Activated naive CD4-positive, alpha-beta T cell treated with anti-CD3 and anti-CD28 coated beads for 36 hours (primary cell): Measurements from ENCODE around the gene CRISPLD2. TPM values are rescaled to one million over a fixed set of nuclear protein-coding genes. Genes with fewer than 3 reads are reported as not detected.
"Not testable (repeated sequence)": the region's sequence is repeated elsewhere in the genome, so short reads cannot be mapped to it uniquely, and the experiment has no call there.

Source experiments
- CTCF ChIA-PET: fragments of 350-600 bp; sonication (Branson Sonifier 250); formaldehyde crosslinking; loops from one replicate; lab custom pipeline; 2021; ENCODE audit warnings: antibody characterized with exemption; lab: Charles Lee
- DNase-seq: peaks from one replicate; pipeline ENCODE4 v3.0.0-alpha.2; 2020
- H3K27ac Mint-ChIP-seq: one replicate; pipeline ENCODE4 v1.8.0; 2021; ENCODE audit warnings: mild to moderate bottlenecking, mixed read lengths
- H3K27me3 Mint-ChIP-seq: one replicate; pipeline ENCODE4 v1.8.0; 2021; ENCODE audit warnings: low read depth, mixed read lengths
- H3K36me3 Mint-ChIP-seq: one replicate; pipeline ENCODE4 v1.8.0; 2021; ENCODE audit warnings: low read depth, mixed read lengths
- H3K4me1 Mint-ChIP-seq: one replicate; pipeline ENCODE4 v1.8.0; 2021; ENCODE audit warnings: low read depth, mixed read lengths
- H3K4me3 Mint-ChIP-seq: one replicate; pipeline ENCODE4 v1.8.0; 2021; ENCODE audit warnings: mild to moderate bottlenecking, moderate library complexity, mixed read lengths
- H3K9me3 Mint-ChIP-seq: one replicate; pipeline ENCODE4 v1.8.0; 2021; ENCODE audit warnings: mixed read lengths
- intact Hi-C: fragments of 100-400 bp; cut with micrococcal nuclease; formaldehyde crosslinking; loops from one replicate; pipeline ENCODE4 v1.15.1; 2023
- total RNA-seq, 2 experiments: library from RNA; stranded (reverse); gene quantifications; one replicate each; pipeline ENCODE4 v1.2.3, GENCODE V29; 2021

Gene CRISPLD2
- total RNA-seq, 2 experiments from 2014 or later, result 0.14 TPM; not detected in 1

DNA sequence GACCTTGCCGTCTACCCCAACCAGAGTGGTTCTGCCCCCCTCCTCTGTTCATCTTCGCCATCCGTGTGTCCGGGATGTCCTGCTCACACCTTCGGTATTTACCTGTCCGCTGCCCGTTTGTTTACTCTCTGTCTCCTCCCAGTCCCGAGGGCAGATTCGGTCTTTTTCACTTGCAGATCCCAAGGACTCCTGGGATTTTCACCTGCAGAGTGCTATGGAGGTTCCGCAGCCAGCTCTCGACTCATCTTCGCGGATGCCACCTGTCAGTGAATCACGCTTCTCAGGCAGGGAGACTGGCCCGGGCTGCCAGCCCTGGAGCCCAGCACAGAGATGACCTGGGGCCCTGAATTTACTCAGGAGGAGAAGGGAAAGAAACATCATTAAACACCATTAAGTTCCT, 8.1 kb downstream of the CRISPLD2 start:
- H3K4me3 Mint-ChIP-seq, result no peak overlapping the region
- no peaks in the 10 kb centered on the region for H3K27me3 Mint-ChIP-seq
- DNase-seq, result no peak
- CTCF ChIA-PET, result interaction anchor here (0.6 kb wide), 1 partner anchor 1171 kb away, joined by 3 read pairs; no protein-coding TSS in a partner anchor
- H3K27ac Mint-ChIP-seq, result no peak overlapping the region
- intact Hi-C loops, result no loop called here
- no peaks in the 10 kb centered on the region for H3K36me3 Mint-ChIP-seq
- no peaks in the 10 kb centered on the region for H3K9me3 Mint-ChIP-seq
- no peaks in the 10 kb centered on the region for H3K4me1 Mint-ChIP-seq

DNA sequence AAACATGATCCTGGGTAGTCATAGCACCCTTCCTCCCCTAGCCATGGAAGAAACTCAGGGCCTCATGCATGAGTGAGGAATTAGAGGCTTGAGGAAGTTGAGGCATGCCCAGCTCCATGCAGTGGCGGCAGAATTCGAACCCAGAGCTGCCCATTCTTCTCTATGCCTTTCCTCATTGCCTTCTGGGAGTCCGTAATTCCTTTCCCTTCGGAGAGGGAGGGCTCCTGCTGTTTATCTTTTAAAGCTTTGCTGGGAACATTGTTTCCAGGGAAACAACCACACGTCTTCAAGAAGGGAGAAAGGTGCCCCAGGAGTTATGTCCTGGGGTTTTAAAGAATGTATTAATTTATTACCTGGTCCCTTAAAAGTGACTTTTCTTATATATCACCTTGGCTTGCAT, 8.5 kb downstream of the CRISPLD2 start:
- Mint-ChIP-seq H3K4me1 (no peaks in the 10 kb centered on the region), H3K27me3 (no peaks in the 10 kb centered on the region), H3K27ac (no peak overlapping the region), H3K36me3 (no peaks in the 10 kb centered on the region), H3K4me3 (no peak overlapping the region), H3K9me3 (no peaks in the 10 kb centered on the region)
- CTCF ChIA-PET, result interaction anchor here (0.6 to 0.7 kb wide), 2 partner anchors 332 to 1171 kb away, joined by 3 read pairs; no protein-coding TSS in a partner anchor
- no peak for DNase-seq
- intact Hi-C loops, result no loop called here

DNA sequence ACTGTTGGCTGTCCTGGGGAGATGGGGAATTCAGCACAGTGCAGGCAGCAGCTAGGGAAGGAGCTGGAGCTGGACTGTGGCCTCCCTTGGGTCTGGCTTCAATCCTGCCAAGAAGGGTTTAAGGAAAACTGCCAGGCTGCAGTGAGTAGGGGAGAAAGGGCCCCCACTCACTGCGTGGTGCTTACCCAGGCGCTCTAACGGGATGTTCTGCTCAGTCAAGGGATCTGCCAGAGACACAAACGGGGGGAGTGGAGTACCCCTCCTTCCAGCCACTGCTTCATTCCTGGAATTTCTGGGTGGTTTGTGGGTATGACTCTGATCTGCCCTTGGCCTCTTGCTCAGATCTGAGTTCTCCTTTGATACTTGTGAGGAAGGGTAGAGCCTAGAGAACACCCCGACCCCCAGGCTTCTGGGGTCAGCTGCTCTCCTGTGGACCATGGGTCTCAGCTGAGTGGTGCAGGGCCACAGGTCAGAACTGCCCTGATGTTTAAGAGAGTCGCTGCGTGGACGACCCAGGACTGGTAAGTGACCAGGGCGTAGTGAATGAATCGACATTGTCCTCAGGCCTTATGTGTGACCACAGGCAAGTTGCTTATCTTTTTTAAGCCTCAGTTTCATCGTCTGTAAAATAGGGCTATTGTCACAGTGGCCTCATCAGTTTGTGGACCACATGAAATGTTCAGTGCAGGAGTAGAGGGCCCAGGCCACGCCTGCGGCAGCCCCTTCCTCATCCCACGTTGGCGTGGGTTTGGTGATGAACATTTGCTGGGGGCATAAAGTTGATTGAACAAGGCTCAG, 9.6 kb downstream of the CRISPLD2 start:
- no peak for DNase-seq
- H3K36me3 Mint-ChIP-seq, result no peaks in the 10 kb centered on the region
- H3K27ac Mint-ChIP-seq, result no peak overlapping the region
- intact Hi-C loops, result no loop called here
- no peaks in the 10 kb centered on the region for H3K9me3 Mint-ChIP-seq
- CTCF ChIA-PET, result interaction anchor here (0.6 to 0.7 kb wide), 2 partner anchors 129 to 331 kb away, joined by 3 to 4 read pairs; no protein-coding TSS in a partner anchor
- H3K4me1 Mint-ChIP-seq, result no peaks in the 10 kb centered on the region
- no peaks in the 10 kb centered on the region for H3K27me3 Mint-ChIP-seq
- no peak overlapping the region for H3K4me3 Mint-ChIP-seq

DNA sequence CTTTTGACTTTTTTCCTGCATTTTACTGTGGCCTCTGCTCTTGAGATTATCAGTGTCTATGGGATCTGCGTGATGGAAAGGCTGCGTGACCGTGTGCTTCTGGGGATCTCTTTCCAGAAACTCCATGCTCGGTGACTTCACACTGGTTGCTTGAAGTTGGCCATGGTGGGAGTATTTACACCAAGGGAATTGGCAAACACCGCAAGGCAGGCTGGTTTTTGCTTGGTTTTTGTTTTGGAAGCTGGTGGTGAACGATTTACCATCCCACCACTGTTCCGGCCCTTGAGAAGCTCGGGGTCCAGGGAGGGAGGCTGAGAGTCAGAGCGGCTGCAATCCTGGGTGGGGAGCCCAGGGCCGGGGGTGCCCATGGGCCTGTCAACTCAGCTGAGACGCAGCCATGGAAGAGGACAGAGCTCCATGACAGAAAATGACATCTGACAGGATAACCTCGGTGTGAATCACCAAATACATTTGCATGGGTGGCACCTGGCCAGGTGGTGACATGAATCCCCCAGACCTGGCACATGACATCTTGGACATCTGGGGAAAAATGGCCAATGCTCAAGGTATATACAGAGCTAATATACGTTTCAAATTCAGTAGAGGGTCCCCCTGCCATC, 11.1 kb downstream of the CRISPLD2 start:
- CTCF ChIA-PET, result no interaction called here
- Mint-ChIP-seq H3K9me3 (no peaks in the 10 kb centered on the region), H3K27me3 (no peaks in the 10 kb centered on the region), H3K4me1 (no peaks in the 10 kb centered on the region), H3K36me3 (no peaks in the 10 kb centered on the region), H3K27ac (no peak overlapping the region), H3K4me3 (no peak overlapping the region)
- DNase-seq, result no peak
- intact Hi-C loops, result no loop called here

DNA sequence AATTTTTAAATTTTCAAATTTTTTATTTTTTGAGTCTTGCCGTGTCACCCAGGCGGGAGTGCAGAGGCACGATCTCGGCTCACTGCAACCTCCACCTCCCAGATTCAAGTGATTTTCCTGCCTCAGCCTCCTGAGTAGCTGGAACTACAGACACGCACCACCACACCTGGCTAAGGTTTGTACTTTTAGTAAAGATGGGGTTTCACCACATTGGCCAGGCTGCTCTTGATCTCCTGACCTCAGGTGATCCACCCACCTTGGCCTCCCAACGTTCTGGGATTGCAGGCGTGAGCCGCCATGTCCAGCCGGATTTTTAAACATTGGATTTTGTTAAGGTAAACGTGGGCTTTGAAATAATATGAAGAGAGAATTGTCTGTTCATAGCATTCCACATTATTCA, 11.9 kb downstream of the CRISPLD2 start:
- H3K36me3 Mint-ChIP-seq, H3K9me3 Mint-ChIP-seq, DNase-seq, H3K4me1 Mint-ChIP-seq, H3K27me3 Mint-ChIP-seq, H3K27ac Mint-ChIP-seq, intact Hi-C loops, H3K4me3 Mint-ChIP-seq: not testable (repeated sequence)
- CTCF ChIA-PET, result interaction anchor here (0.6 kb wide), 1 partner anchor 94 kb away, joined by 3 read pairs; no protein-coding TSS in a partner anchor

DNA sequence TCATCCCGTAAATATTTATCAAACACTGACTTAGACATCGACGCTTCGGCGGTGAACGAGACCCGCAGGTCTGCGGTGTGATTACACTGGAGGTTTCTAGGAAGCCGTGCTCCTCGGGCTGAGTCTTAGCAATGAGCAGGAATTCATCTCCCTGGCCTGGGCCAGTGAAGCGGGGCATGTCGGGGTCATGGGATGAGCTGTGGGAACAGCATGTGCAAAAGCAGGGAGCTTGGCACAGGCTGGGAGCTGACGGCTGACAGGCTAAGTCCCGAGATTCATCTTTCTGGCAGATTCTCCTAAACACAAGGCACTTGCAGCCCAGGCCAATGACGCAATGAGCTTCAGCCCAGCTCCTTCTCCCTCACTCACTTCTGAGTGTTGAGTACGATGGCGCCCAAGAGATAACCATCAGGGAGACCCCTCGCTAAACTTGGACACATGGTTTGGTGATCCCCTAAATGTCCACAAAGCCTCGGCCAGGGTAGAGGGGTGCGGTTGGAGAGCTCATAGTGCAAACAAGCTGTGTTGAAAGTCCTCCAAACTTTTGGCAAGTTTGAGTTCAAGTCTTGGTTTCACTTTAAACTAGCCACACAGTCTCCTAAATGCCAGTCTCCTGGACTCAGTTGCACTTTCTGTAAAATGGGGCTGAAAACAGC, 12.8 kb downstream of the CRISPLD2 start:
- no peaks in the 10 kb centered on the region for H3K9me3 Mint-ChIP-seq
- H3K27me3 Mint-ChIP-seq, result no peaks in the 10 kb centered on the region
- no peak for DNase-seq
- H3K4me3 Mint-ChIP-seq, result no peak overlapping the region
- intact Hi-C loops, result no loop called here
- CTCF ChIA-PET, result interaction anchor here (0.7 kb wide), 1 partner anchor 92 kb away, joined by 3 read pairs; no protein-coding TSS in a partner anchor
- no peaks in the 10 kb centered on the region for H3K36me3 Mint-ChIP-seq
- no peaks in the 10 kb centered on the region for H3K4me1 Mint-ChIP-seq
- H3K27ac Mint-ChIP-seq, result no peak overlapping the region

DNA sequence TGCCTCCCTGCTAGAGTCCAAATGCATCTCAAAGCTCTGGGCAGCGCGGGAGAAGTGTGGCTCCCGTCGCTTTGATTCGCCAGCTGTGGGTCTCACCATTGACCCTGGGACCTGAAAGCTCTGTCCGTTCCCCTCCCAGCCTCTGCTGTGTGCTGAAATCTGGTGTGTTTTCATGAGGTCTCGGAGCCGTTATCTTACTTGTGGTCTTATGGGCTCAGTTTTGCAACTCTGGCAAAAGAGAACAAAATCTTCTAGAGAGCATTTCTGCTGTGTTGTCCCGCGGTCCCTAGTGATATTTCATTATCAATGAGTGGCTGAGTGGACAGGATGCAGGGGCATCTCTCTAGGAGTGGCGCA, 13.3 kb downstream of the CRISPLD2 start:
- no peaks in the 10 kb centered on the region for H3K9me3 Mint-ChIP-seq
- H3K36me3 Mint-ChIP-seq, result no peaks in the 10 kb centered on the region
- no peaks in the 10 kb centered on the region for H3K4me1 Mint-ChIP-seq
- no peaks in the 10 kb centered on the region for H3K27me3 Mint-ChIP-seq
- DNase-seq, result no peak
- intact Hi-C loops, result no loop called here
- H3K4me3 Mint-ChIP-seq, result no peak overlapping the region
- H3K27ac Mint-ChIP-seq, result no peak overlapping the region
- CTCF ChIA-PET, result no interaction called here

DNA sequence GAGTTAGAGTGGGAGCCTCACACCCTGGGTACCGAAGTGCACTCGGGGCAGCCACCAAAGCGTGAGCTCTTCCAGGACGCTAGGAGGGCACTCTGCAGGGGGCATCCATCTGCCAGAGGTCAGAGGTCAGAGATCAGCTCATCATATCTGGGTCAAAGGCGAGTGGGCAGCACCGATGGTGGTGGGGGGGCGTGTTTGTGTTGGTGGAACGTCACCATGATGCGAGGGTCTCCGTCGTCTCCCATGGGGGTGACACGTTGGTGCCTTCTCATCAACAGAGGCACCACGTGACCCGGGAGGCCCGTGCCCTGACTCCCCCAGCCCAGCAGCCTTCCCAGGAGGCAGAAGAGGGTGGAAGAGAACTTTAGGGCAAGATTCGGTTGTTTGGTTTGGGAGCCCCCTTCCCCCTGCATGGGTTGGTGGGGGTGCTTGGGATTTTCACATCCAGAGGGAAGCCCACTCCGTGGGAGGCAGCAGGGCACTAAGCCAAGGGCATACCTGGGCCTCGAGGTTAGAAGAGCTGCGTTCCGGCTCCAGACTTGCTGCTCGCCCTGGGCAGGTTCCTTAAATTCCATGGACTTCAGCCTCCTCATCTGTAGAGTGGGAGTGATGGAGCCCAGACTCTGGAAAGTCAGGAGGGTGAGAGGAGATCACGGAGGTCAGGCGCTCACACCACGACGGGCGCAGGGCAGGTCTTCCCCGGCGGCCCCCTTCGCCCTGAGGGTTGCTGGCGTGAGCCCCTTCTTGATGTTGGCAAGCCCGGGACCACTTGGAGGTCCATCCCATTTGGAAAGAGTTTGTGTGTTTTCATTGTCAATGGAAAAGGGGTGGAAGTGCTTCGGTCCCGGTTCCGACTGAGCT, 14.0 kb downstream of the CRISPLD2 start:
- intact Hi-C loops, result no loop called here
- no peak overlapping the region for H3K4me3 Mint-ChIP-seq
- no peaks in the 10 kb centered on the region for H3K27me3 Mint-ChIP-seq
- no peak for DNase-seq
- H3K27ac Mint-ChIP-seq, result no peak overlapping the region
- H3K9me3 Mint-ChIP-seq, result no peaks in the 10 kb centered on the region
- no peaks in the 10 kb centered on the region for H3K36me3 Mint-ChIP-seq
- H3K4me1 Mint-ChIP-seq, result no peaks in the 10 kb centered on the region
- CTCF ChIA-PET, result no interaction called here

DNA sequence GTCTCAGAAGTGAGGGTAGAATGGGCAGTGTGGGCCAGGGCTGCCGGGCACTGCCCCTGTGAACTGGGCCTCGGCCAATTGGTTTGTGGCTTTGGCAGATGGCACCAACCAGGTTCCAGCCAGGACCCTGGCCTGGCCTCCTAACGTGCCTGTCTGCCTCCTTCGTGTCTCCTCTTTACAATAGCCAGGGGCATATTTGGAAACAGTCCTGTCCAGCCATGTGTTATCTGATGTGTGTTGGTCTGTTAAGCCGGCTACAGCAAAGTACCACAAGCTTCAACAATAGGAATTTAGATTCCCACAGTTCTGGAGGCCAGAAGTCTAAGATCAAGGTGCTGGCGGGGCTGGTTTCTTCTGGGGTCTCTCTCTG, 14.6 kb downstream of the CRISPLD2 start:
- Mint-ChIP-seq H3K9me3 (no peaks in the 10 kb centered on the region), H3K4me3 (no peak overlapping the region), H3K4me1 (no peaks in the 10 kb centered on the region), H3K27ac (no peak overlapping the region), H3K36me3 (no peaks in the 10 kb centered on the region), H3K27me3 (no peaks in the 10 kb centered on the region)
- CTCF ChIA-PET, result no interaction called here
- intact Hi-C loops, result no loop called here
- DNase-seq, result no peak

DNA sequence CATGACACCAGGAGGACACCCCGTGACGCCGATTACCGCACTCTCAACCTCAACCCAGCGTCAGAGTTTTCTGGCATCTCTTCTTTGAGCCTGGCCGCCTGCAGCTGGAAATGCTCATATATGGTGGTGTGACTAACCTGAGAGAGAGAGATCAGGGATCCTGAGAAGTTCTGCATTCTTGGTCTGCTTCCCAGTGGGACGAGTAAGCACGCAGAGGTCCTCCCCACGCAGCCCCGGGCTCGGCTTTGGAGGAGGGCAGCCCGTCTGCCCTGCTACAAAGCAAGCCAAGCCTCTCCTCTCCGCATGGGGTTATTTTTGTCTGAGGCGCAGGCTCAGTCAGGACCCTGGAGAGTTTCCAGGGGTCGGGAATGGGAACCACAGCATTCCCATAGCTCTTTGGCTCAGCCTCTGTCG, 16.5 kb downstream of the CRISPLD2 start:
- no peaks in the 10 kb centered on the region for H3K4me1 Mint-ChIP-seq
- no peaks in the 10 kb centered on the region for H3K36me3 Mint-ChIP-seq
- CTCF ChIA-PET, result no interaction called here
- H3K27ac Mint-ChIP-seq, result no peak overlapping the region
- DNase-seq, result no peak
- no peaks in the 10 kb centered on the region for H3K9me3 Mint-ChIP-seq
- peaks cover 6% of the 10 kb centered on the region for H3K27me3 Mint-ChIP-seq
- H3K4me3 Mint-ChIP-seq, result no peak overlapping the region
- intact Hi-C loops, result no loop called here

DNA sequence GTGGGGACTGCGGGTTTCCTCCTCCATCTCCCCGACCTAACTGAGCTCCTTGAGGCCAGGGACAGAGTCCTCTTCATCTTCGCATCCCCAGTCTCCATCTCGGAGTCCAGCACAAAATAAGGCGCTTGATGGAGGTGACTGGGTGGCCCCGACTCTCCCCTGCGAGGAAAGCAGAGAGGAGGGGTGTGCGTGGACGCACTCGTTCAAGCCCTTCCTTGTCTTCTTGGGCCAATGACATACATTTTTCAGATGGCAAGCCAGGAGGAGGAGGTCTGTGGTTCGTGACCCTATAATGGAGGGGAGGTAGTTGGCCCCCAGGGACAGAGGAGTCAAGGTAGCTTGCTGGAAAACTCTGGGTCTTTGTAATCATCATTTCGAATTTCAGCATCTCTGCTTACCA, 17.2 kb downstream of the CRISPLD2 start:
- CTCF ChIA-PET, result no interaction called here
- intact Hi-C loops, result no loop called here
- Mint-ChIP-seq H3K4me3 (no peak overlapping the region), H3K36me3 (no peaks in the 10 kb centered on the region), H3K9me3 (no peaks in the 10 kb centered on the region), H3K27ac (no peak overlapping the region), H3K27me3 (peaks cover 10% of the 10 kb centered on the region), H3K4me1 (peaks cover 3% of the 10 kb centered on the region)
- no peak for DNase-seq

DNA sequence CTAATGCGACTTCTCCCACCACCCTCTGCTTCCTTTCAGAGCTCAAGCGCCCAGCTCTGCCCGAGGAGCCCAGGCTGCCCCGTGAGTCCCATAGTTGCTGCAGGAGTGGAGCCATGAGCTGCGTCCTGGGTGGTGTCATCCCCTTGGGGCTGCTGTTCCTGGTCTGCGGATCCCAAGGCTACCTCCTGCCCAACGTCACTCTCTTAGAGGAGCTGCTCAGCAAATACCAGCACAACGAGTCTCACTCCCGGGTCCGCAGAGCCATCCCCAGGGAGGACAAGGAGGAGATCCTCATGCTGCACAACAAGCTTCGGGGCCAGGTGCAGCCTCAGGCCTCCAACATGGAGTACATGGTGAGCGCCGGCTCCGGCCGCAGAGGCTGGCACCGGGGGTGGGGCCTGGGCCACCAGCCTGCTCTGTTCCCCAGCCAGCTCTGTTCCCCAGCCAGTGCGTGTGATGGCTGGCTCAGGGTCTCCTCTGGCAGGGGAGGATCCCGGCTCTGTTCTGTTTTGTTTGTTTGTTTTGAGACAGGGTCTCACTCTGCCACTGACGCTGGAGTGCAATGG, 18.7 kb downstream of the CRISPLD2 start:
- H3K27me3 Mint-ChIP-seq, result peaks cover 17% of the 10 kb centered on the region
- peaks cover 8% of the 10 kb centered on the region for H3K4me1 Mint-ChIP-seq
- no peak overlapping the region for H3K27ac Mint-ChIP-seq
- H3K9me3 Mint-ChIP-seq, result no peaks in the 10 kb centered on the region
- CTCF ChIA-PET, result interaction anchor here (0.6 kb wide), 1 partner anchor 167 kb away, joined by 3 read pairs; no protein-coding TSS in a partner anchor
- H3K36me3 Mint-ChIP-seq, result no peaks in the 10 kb centered on the region
- H3K4me3 Mint-ChIP-seq, result no peak overlapping the region
- no peak for DNase-seq
- intact Hi-C loops, result no loop called here
